ENCODE results near the gene PRL. TPM values are rescaled to one million over a fixed set of nuclear protein-coding genes. Genes with fewer than 3 reads are reported as not detected.

PRL gene
- total RNA-seq, 1 experiment from 2014 or later = not detected

- H3K79me1 ChIP-seq (ENCODE audit: insufficient read depth, low read depth, low read length, poor library complexity, severe bottlenecking) = no peaks in the 10 kb centered on the region
- H3K23ac ChIP-seq (ENCODE audit: insufficient read length, low read depth, low read length) = no peak overlapping the region
- no peak overlapping the region for H3K4ac ChIP-seq (ENCODE audit: low read depth, low read length)
- Mint-ChIP-seq H3K9me3 (peaks cover 5 to 7% of the 10 kb centered on the region in 2 experiments; a peak in 3 of 5 replicates), H3K27me3 (ENCODE audit: low read depth) (no peaks in the 10 kb centered on the region), H3K27ac (no peak overlapping the region), H3K4me1 (peaks cover 0 to 7% of the 10 kb centered on the region in 2 experiments; a peak in 2 of 4 replicates), H3K36me3 (ENCODE audit: insufficient read depth in 1 of 3, low read depth in 3 of 3) (peaks cover 0 to 7% (median 5%) of the 10 kb centered on the region in 3 experiments; a peak in 4 of 7 replicates), H3K4me3 (no peak overlapping the region)
- no peak overlapping the region for H3K14ac ChIP-seq (ENCODE audit: insufficient read depth, low read length)
- H3K27me3 ChIP-seq (ENCODE audit: insufficient read depth, low read length) = no peaks in the 10 kb centered on the region
- no peak overlapping the region for H3K4me2 ChIP-seq (ENCODE audit: insufficient read depth, insufficient read length, low read length)
- H2BK120ac ChIP-seq (ENCODE audit: low read depth, low read length, poor library complexity, severe bottlenecking) = no peak overlapping the region
- no peak overlapping the region for H3K56ac ChIP-seq (ENCODE audit: insufficient read length, low read depth, low read length)
- H4K20me1 ChIP-seq (ENCODE audit: control insufficient read depth, insufficient read depth, insufficient read length) = no peaks in the 10 kb centered on the region
- H3K9me3 ChIP-seq (ENCODE audit: control insufficient read depth, low read depth, low read length) = no peaks in the 10 kb centered on the region
- no peak overlapping the region for H3T11ph ChIP-seq (ENCODE audit: low read length)
- H2BK5ac ChIP-seq (ENCODE audit: insufficient read length, low read length) = no peak overlapping the region
- H2AK5ac ChIP-seq (ENCODE audit: insufficient read length, low read length) = no peak overlapping the region
- no CpG with 5 or more reads among the region's 1 CpG for WGBS (ENCODE audit: extremely low coverage, insufficient read length, low lambda C conversion rate)
- H3K18ac ChIP-seq (ENCODE audit: insufficient read length, low read depth, low read length) = no peak overlapping the region
- H2BK20ac ChIP-seq (ENCODE audit: low read depth, low read length, poor library complexity, severe bottlenecking) = no peak overlapping the region
- DNase-seq = no peak
- H3K79me2 ChIP-seq (ENCODE audit: insufficient read depth, low read length) = no peaks in the 10 kb centered on the region
- no peak overlapping the region for H4K5ac ChIP-seq (ENCODE audit: insufficient read length, low read depth, low read length)
- TF ChIP-seq CTCF (conservative IDR thresholded peaks at IDR 0.05) = no peak
- no peaks in the 10 kb centered on the region for H3K4me1 ChIP-seq (ENCODE audit: insufficient read depth, low read length)
- H4K91ac ChIP-seq (ENCODE audit: insufficient read length, low read depth, low read length) = no peak overlapping the region
- no peak overlapping the region for H3K27ac ChIP-seq (ENCODE audit: insufficient read length, low read depth, low read length)
- H3K9ac ChIP-seq (ENCODE audit: extremely low read depth, insufficient read length, low read length) = no peak overlapping the region
- H2AFZ ChIP-seq (ENCODE audit: low read length) = no peak overlapping the region
- H4K8ac ChIP-seq (replicated peaks; ENCODE audit: insufficient read length, low read depth, low read length) = no peak overlapping the region
- no peak overlapping the region for H2BK12ac ChIP-seq (ENCODE audit: insufficient read length, low read depth, low read length)
- no peaks in the 10 kb centered on the region for H3K23me2 ChIP-seq (ENCODE audit: insufficient read length, low read depth, low read length, poor library complexity, severe bottlenecking)
- no peak overlapping the region for H2BK15ac ChIP-seq (ENCODE audit: low read depth, low read length)
These were observed 59.3 kb downstream of the PRL start for GRCh38 chr6:22237526-22237925.

Measured in H9 (cell line).